Measurements from ENCODE around the gene NAA20. TPM values are rescaled to one million over a fixed set of nuclear protein-coding genes. Genes with fewer than 3 reads are reported as not detected.

Gene NAA20
- total and polyA plus RNA-seq, 2 of the 13 experiments (the other 11 are each of a cell fraction or from before 2014, with no cell fraction given): 81.9 to 82.8 TPM

- TF ChIP-seq ASH2L (IDR thresholded peaks at IDR 0.05; ENCODE audit: insufficient read length, low read depth, low read length) (peak; percentile 63), HDAC2 (CRISPR knock-in tag; IDR thresholded peaks at IDR 0.05) (peak; percentile 72), ARID5B (CRISPR knock-in tag; IDR thresholded peaks at IDR 0.05) (peak; percentile 98), TBX2 (CRISPR knock-in tag; IDR thresholded peaks at IDR 0.05; ENCODE audit: borderline replicate concordance) (peak; percentile 52; the same call in 1 of the 2 replicates), NRL (CRISPR knock-in tag; IDR thresholded peaks at IDR 0.05; ENCODE audit: borderline replicate concordance) (no peak), NR1H2 (CRISPR knock-in tag; IDR thresholded peaks at IDR 0.05; ENCODE audit: borderline replicate concordance, low read depth) (no peak), ZNF451 (CRISPR knock-in tag; IDR thresholded peaks at IDR 0.05) (no peak), HMGXB3 (CRISPR knock-in tag; IDR thresholded peaks at IDR 0.05; ENCODE audit: borderline replicate concordance) (peak; percentile 70; the same call in 1 of the 2 replicates), HNF1B (CRISPR knock-in tag; IDR thresholded peaks at IDR 0.05) (no peak), JUND (CRISPR knock-in tag; IDR thresholded peaks at IDR 0.05) (peak; percentile 59; the same call in 1 of the 2 replicates), EHMT2 (IDR thresholded peaks at IDR 0.05; ENCODE audit: borderline replicate concordance, low read depth, low read length) (no peak), TFE3 (CRISPR knock-in tag; IDR thresholded peaks at IDR 0.05) (peak; percentile 97), TCF12 (IDR thresholded peaks at IDR 0.05) (no peak), TCF12 (CRISPR knock-in tag; IDR thresholded peaks at IDR 0.05) (no peak), ZNF572 (CRISPR knock-in tag; IDR thresholded peaks at IDR 0.05) (no peak), HOXA5 (CRISPR knock-in tag; IDR thresholded peaks at IDR 0.05) (peak; percentile 98), HHEX (CRISPR knock-in tag; IDR thresholded peaks at IDR 0.05) (peak; percentile 62; the same call in 1 of the 2 replicates)
Measured at GRCh38 chr20:20010639-20011500, 6.3 kb upstream of the NAA20 start (continued).
